ENCODE measurements around the gene NCAPG2. TPM values are rescaled to one million over a fixed set of nuclear protein-coding genes. Genes with fewer than 3 reads are reported as not detected.

NCAPG2 gene
- total and polyA plus RNA-seq, 2 of the 13 experiments (the other 11 are each of a cell fraction or from before 2014, with no cell fraction given) = 15.1 to 30.7 TPM

GRCh38 chr7:158742065-158742821 is 37.6 kb upstream of the NCAPG2 start:
- Histone ChIP-seq H2AFZ (ENCODE audit: low read length) (no peak overlapping the region), H3K4me3 (replicated peaks in 1 of 3; ENCODE audit: insufficient read depth in 1 of 3, low read depth in 2 of 3, low read length in 3 of 3) (no peak overlapping the region), H3K27ac (ENCODE audit: extremely low read length, insufficient read depth, low read length) (no peak overlapping the region), H3K9me3 (ENCODE audit: low read length) (no peaks in the 10 kb centered on the region), H3K4me2 (ENCODE audit: low read depth, low read length) (no peak overlapping the region), H3K27me3 (ENCODE audit: control insufficient read depth in 1 of 2, insufficient read depth in 2 of 2, low read length in 2 of 2) (no peaks in the 10 kb centered on the region), H3K79me2 (ENCODE audit: insufficient read depth, low read length) (no peaks in the 10 kb centered on the region), H3K9ac (ENCODE audit: insufficient read depth, low read depth, low read length) (no peak overlapping the region), H4K20me1 (ENCODE audit: insufficient read depth, low read length) (no peaks in the 10 kb centered on the region), H3K36me3 (replicated peaks in 1 of 2; ENCODE audit: control insufficient read depth in 1 of 2, insufficient read depth in 2 of 2, low read length in 2 of 2) (peaks cover 22 to 70% of the 10 kb centered on the region in 2 experiments), H3K4me1 (ENCODE audit: insufficient read depth, low read length) (no peaks in the 10 kb centered on the region)
- WGBS (ENCODE audit: low lambda C conversion rate) = 98% methylated on average over 19 of the region's 19 CpGs
- in situ Hi-C loops (cut with HindIII; ENCODE audit: extremely low pct_ligation_motif_present, low pct_unique_long_range_greater_than_20kb) = no loop called here
- DNase-seq (ENCODE audit: low spot score) (no peak), ATAC-seq (no peak), FAIRE-seq (no peak)
- CTCF ChIA-PET (ENCODE audit: low intra/inter-chr PET ratio, low total read pairs) = no interaction called here
- POLR2A ChIA-PET = no interaction called here
- no peak for TF ChIP-seq NFE2 (CRISPR knock-in tag; IDR thresholded peaks at IDR 0.05)
- TF ChIP-seq, protein P1, sequence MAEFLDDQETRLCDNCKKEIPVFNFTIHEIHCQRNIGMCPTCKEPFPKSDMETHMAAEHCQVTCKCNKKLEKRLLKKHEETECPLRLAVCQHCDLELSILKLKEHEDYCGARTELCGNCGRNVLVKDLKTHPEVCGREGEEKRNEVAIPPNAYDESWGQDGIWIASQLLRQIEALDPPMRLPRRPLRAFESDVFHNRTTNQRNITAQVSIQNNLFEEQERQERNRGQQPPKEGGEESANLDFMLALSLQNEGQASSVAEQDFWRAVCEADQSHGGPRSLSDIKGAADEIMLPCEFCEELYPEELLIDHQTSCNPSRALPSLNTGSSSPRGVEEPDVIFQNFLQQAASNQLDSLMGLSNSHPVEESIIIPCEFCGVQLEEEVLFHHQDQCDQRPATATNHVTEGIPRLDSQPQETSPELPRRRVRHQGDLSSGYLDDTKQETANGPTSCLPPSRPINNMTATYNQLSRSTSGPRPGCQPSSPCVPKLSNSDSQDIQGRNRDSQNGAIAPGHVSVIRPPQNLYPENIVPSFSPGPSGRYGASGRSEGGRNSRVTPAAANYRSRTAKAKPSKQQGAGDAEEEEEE (CRISPR knock-in tag; IDR thresholded peaks at IDR 0.05; ENCODE audit: borderline replicate concordance) = no peak
- TF ChIP-seq, protein P2, sequence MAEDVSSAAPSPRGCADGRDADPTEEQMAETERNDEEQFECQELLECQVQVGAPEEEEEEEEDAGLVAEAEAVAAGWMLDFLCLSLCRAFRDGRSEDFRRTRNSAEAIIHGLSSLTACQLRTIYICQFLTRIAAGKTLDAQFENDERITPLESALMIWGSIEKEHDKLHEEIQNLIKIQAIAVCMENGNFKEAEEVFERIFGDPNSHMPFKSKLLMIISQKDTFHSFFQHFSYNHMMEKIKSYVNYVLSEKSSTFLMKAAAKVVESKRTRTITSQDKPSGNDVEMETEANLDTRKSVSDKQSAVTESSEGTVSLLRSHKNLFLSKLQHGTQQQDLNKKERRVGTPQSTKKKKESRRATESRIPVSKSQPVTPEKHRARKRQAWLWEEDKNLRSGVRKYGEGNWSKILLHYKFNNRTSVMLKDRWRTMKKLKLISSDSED (CRISPR knock-in tag; IDR thresholded peaks at IDR 0.05) = no peak
- no peak for TF ChIP-seq ZNF33B (CRISPR knock-in tag; IDR thresholded peaks at IDR 0.05)
- TF ChIP-seq MEF2D (CRISPR knock-in tag; IDR thresholded peaks at IDR 0.05) = no peak
- no peak for TF ChIP-seq MEIS2 (CRISPR knock-in tag; IDR thresholded peaks at IDR 0.05)
- no peak for TF ChIP-seq MZF1 (CRISPR knock-in tag; IDR thresholded peaks at IDR 0.05; ENCODE audit: borderline replicate concordance)
- no peak for TF ChIP-seq SRSF9 (IDR thresholded peaks at IDR 0.05; ENCODE audit: borderline replicate concordance, insufficient read depth, low read depth, low read length, poor library complexity, severe bottlenecking)
- no peak for TF ChIP-seq ZNF558 (CRISPR knock-in tag; IDR thresholded peaks at IDR 0.05; ENCODE audit: borderline replicate concordance)
- intact Hi-C loops (cut with micrococcal nuclease; ENCODE audit: unreplicated experiment) = no loop called here
- BruUV-seq (replicated peaks) = no TSS peak

Measured in HepG2 (cell line).